SK-N-SH treated with all-trans-retinoic acid at 6 μM for 48 hours (cell line): ENCODE measurements around the gene QSOX2.

Source experiments
- ATAC-seq: fragments of 200-7000 bp; cut with Tn5 transposase; 3 replicates; pipeline ENCODE4 v1.9.1; 2020; ENCODE audit warnings: mild to moderate bottlenecking, moderate library complexity
- ARNTL ChIP-seq: fragments of 450-650 bp; formaldehyde crosslinking; IDR thresholded peaks from 2 replicates; pipeline ENCODE4 v1.5.0; 2020; ENCODE audit warnings: low read depth, mild to moderate bottlenecking, moderate library complexity, borderline replicate concordance
- BACH2 ChIP-seq: fragments of 250-450 bp; sonication (Bioruptor Pico); IDR thresholded peaks from 2 replicates; pipeline ENCODE4 v1.9.0; 2021; ENCODE audit warnings: mild to moderate bottlenecking, borderline replicate concordance
- CREB5 ChIP-seq: fragments of 250-450 bp; sonication (Bioruptor Pico); IDR thresholded peaks from 2 replicates; pipeline ENCODE4 v1.5.1; 2020; ENCODE audit warnings: low read depth, mild to moderate bottlenecking, moderate library complexity
- CSRNP3 ChIP-seq: fragments of 250-450 bp; sonication (Bioruptor Pico); IDR thresholded peaks from 2 replicates; pipeline ENCODE4 v1.5.1; 2021; ENCODE audit warnings: mild to moderate bottlenecking, moderate library complexity
- ESRRG ChIP-seq: fragments of 250-450 bp; sonication (Bioruptor Pico); IDR thresholded peaks from 2 replicates; pipeline ENCODE4 v1.6.1; 2021; ENCODE audit warnings: mild to moderate bottlenecking
- ISL1 ChIP-seq: fragments of 250-450 bp; sonication (Bioruptor Pico); IDR thresholded peaks from 2 replicates; pipeline ENCODE4 v2.1.2; 2022; ENCODE audit warnings: mild to moderate bottlenecking, moderate library complexity
- OSR1 ChIP-seq: fragments of 250-450 bp; sonication (Bioruptor Pico); IDR thresholded peaks from 2 replicates; pipeline ENCODE4 v1.8.0; 2022; ENCODE audit warnings: moderate library complexity, mild to moderate bottlenecking, inconsistent platforms
- PATZ1 ChIP-seq: fragments of 250-450 bp; sonication (Bioruptor Pico); IDR thresholded peaks from 2 replicates; pipeline ENCODE4 v1.8.0; 2020; ENCODE audit warnings: mild to moderate bottlenecking, moderate library complexity, borderline replicate concordance
- POU6F1 ChIP-seq: fragments of 250-450 bp; sonication (Bioruptor Pico); IDR thresholded peaks from 2 replicates; pipeline ENCODE4 v1.8.0; 2021; ENCODE audit warnings: low read depth, mild to moderate bottlenecking, moderate library complexity, borderline replicate concordance
- PPARA ChIP-seq: fragments of 250-450 bp; sonication (Bioruptor Pico); IDR thresholded peaks from 2 replicates; pipeline ENCODE4 v1.5.0; 2020; ENCODE audit warnings: mild to moderate bottlenecking, borderline replicate concordance
- RARB ChIP-seq: fragments of 250-450 bp; sonication (Bioruptor Pico); IDR thresholded peaks from 2 replicates; pipeline ENCODE4 v1.8.0; 2021; ENCODE audit warnings: mild to moderate bottlenecking, moderate library complexity
- SNAI2 ChIP-seq: fragments of 250-450 bp; sonication (Bioruptor Pico); IDR thresholded peaks from 2 replicates; pipeline ENCODE4 v1.5.0; 2020; ENCODE audit warnings: mild to moderate bottlenecking, moderate library complexity
- TCF4 ChIP-seq: fragments of 250-450 bp; sonication (Bioruptor Pico); IDR thresholded peaks from 2 replicates; pipeline ENCODE4 v1.8.0; 2021; ENCODE audit warnings: mild to moderate bottlenecking, moderate library complexity, borderline replicate concordance
- TOX ChIP-seq: fragments of 250-450 bp; sonication (Bioruptor Pico); IDR thresholded peaks from 2 replicates; pipeline ENCODE4 v1.8.0; 2021; ENCODE audit warnings: mild to moderate bottlenecking, moderate library complexity, borderline replicate concordance
- TSHZ2 ChIP-seq: fragments of 250-450 bp; sonication (Bioruptor Pico); IDR thresholded peaks from 2 replicates; pipeline ENCODE4 v1.5.0; 2020; ENCODE audit warnings: mild to moderate bottlenecking, moderate library complexity
- ZC3H10 ChIP-seq: fragments of 250-450 bp; sonication (Bioruptor Pico); IDR thresholded peaks from 2 replicates; pipeline ENCODE4 v1.5.1; 2021; ENCODE audit warnings: mild to moderate bottlenecking, moderate library complexity
- ZFP3 ChIP-seq: fragments of 250-450 bp; sonication (Bioruptor Pico); IDR thresholded peaks from 2 replicates; pipeline ENCODE4 v1.5.0; 2020; ENCODE audit warnings: mild to moderate bottlenecking, moderate library complexity
- ZFP30 ChIP-seq: fragments of 450-650 bp; formaldehyde crosslinking; IDR thresholded peaks from 2 replicates; pipeline ENCODE4 v1.5.0; 2022; ENCODE audit warnings: mild to moderate bottlenecking, moderate library complexity
- ZNF565 ChIP-seq: fragments of 450-650 bp; formaldehyde crosslinking; conservative IDR thresholded peaks from 2 replicates; pipeline ENCODE4 v1.5.0; 2020; ENCODE audit warnings: low read depth, mild to moderate bottlenecking, moderate library complexity
- ZNF70 ChIP-seq: fragments of 450-650 bp; formaldehyde crosslinking; IDR thresholded peaks from 2 replicates; pipeline ENCODE4 v1.5.0; 2020; ENCODE audit warnings: mild to moderate bottlenecking, moderate library complexity
- ZNF8 ChIP-seq: fragments of 450-650 bp; formaldehyde crosslinking; IDR thresholded peaks from 2 replicates; pipeline ENCODE4 v1.5.0; 2020; ENCODE audit warnings: mild to moderate bottlenecking, moderate library complexity

The QSOX2 gene

GRCh38 chr9:136292591-136293448 lies 47.2 kb upstream of the QSOX2 start:
- ATAC-seq = peak; percentile 32
- no peak for TF ChIP-seq TSHZ2 (CRISPR knock-in tag)
- TF ChIP-seq PATZ1 (CRISPR knock-in tag) = no peak
- no peak for TF ChIP-seq ISL1
- no peak for TF ChIP-seq PPARA

GRCh38 chr9:136292026-136292538 lies 46.5 kb upstream of the QSOX2 start:
- TF ChIP-seq TSHZ2 (CRISPR knock-in tag) = no peak
- TF ChIP-seq ESRRG (CRISPR knock-in tag) = no peak
- no peak for TF ChIP-seq POU6F1
- TF ChIP-seq ISL1 = no peak
- no peak for TF ChIP-seq TCF4
- TF ChIP-seq ZNF70 (CRISPR knock-in tag) = no peak
- TF ChIP-seq CSRNP3 (CRISPR knock-in tag) = no peak
- TF ChIP-seq CREB5 = no peak
- no peak for TF ChIP-seq SNAI2 (CRISPR knock-in tag)
- TF ChIP-seq TOX (CRISPR knock-in tag) = no peak
- no peak for TF ChIP-seq ZC3H10 (CRISPR knock-in tag)
- TF ChIP-seq ZNF8 = no peak
- no peak for TF ChIP-seq BACH2
- TF ChIP-seq ZFP30 (CRISPR knock-in tag) = no peak
- no peak for TF ChIP-seq ARNTL (CRISPR knock-in tag)
- no peak for TF ChIP-seq RARB (CRISPR knock-in tag)
- no peak for TF ChIP-seq ZNF565 (CRISPR knock-in tag)
- no peak for TF ChIP-seq PATZ1 (CRISPR knock-in tag)
- no peak for TF ChIP-seq ZFP3 (CRISPR knock-in tag)
- TF ChIP-seq OSR1 (CRISPR knock-in tag) = no peak
- no peak; the same call in 2 of the 3 replicates for ATAC-seq
